Peyer's patch (tissue), 4 donors: Measurements from ENCODE around the gene PDZD2.

ENCODE experiments used
- POLR2A ChIP-seq, 2 donors: fragments of 450-650 bp; IDR thresholded peaks; one replicate each; pipeline ENCODE4 v1.5.1; 2017; ENCODE audit warnings: antibody characterized with exemption in 2 of 2, mild to moderate bottlenecking in 2 of 2, moderate library complexity in 2 of 2
- TF ChIP-seq, protein P1 (sequence below), 6 experiments: fragments of 450-650 bp in 4 of 6; fragments of 200-600 bp in 2 of 6; sonication (generic) in 1 of 6; IDR thresholded peaks; one replicate each; pipeline ENCODE4 v1.5.1; 2017 to 2019; ENCODE audit warnings: antibody characterized with exemption in 6 of 6, mild to moderate bottlenecking in 3 of 6, moderate library complexity in 1 of 6

DNA sequence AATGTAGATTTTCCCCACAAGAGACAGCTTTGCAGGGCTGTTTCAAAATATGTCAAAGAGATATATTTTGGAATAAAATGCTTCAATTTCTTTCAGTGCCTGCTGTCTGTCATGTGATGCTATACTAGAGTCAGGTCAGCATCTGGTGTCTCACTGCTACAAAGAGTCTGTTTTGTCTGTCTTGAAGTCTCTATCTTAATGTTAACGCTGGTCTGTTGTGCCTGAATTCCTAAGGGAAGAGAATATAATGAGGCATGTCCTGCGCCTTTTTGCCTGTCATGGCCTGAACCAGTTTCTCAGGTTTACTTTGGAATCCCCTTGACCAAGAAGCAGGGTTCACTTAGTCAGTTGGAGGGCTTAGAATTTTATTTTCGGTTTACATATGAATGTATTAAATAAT, 176.4 kb downstream of the PDZD2 start:
- TF ChIP-seq POLR2A (IDR thresholded peaks at IDR 0.05): no peak
- TF ChIP-seq, protein P1, sequence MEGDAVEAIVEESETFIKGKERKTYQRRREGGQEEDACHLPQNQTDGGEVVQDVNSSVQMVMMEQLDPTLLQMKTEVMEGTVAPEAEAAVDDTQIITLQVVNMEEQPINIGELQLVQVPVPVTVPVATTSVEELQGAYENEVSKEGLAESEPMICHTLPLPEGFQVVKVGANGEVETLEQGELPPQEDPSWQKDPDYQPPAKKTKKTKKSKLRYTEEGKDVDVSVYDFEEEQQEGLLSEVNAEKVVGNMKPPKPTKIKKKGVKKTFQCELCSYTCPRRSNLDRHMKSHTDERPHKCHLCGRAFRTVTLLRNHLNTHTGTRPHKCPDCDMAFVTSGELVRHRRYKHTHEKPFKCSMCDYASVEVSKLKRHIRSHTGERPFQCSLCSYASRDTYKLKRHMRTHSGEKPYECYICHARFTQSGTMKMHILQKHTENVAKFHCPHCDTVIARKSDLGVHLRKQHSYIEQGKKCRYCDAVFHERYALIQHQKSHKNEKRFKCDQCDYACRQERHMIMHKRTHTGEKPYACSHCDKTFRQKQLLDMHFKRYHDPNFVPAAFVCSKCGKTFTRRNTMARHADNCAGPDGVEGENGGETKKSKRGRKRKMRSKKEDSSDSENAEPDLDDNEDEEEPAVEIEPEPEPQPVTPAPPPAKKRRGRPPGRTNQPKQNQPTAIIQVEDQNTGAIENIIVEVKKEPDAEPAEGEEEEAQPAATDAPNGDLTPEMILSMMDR (IDR thresholded peaks at IDR 0.05): no peak
